Uterus (tissue), 4 donors: ENCODE measurements around the gene PCDHGA10. TPM values are rescaled to one million over a fixed set of nuclear protein-coding genes. Genes with fewer than 3 reads are reported as not detected.
A peak's percentile ranks its signal among the peaks of the same experiment; 100 is the strongest.
"Not testable (repeated sequence)": the region's sequence is repeated elsewhere in the genome, so short reads cannot be mapped to it uniquely, and the experiment has no call there.

Experiments used
- DNase-seq, 2 donors: peaks; one replicate each; pipeline ENCODE4 v3.0.0-alpha.2; 2019 to 2020
- H3K27ac ChIP-seq, 2 donors: fragments of 200-600 bp; sonication (generic); 1 replicate in 1 of 2; 2 replicates in 1 of 2; pipeline ENCODE4 v1.5.1; 2016 to 2018
- H3K27me3 ChIP-seq, 2 donors: fragments of 200-600 bp; sonication (generic); one replicate each; pipeline ENCODE4 v1.5.1; 2018 to 2019; ENCODE audit warnings: control low read depth in 1 of 2
- H3K36me3 ChIP-seq, 2 donors: fragments of 200-600 bp; sonication (generic); one replicate each; pipeline ENCODE4 v1.5.1; 2019; ENCODE audit warnings: control low read depth in 1 of 2
- H3K4me1 ChIP-seq, 2 donors: fragments of 200-600 bp; sonication (generic); one replicate each; pipeline ENCODE4 v1.5.1; 2018 to 2019; ENCODE audit warnings: control low read depth in 1 of 2
- H3K4me3 ChIP-seq, 2 donors: fragments of 200-600 bp; sonication (generic); 1 replicate in 1 of 2; 2 replicates in 1 of 2; pipeline ENCODE4 v1.5.1; 2018 to 2019; ENCODE audit warnings: mild to moderate bottlenecking in 1 of 2
- H3K9me3 ChIP-seq, 2 donors: fragments of 200-600 bp; sonication (generic); one replicate each; pipeline ENCODE4 v1.5.1; 2019; ENCODE audit warnings: control low read depth in 1 of 2
- POLR2A ChIP-seq, 2 donors: fragments of 450-650 bp; IDR thresholded peaks; one replicate each; pipeline ENCODE4 v1.6.1; 2016; ENCODE audit warnings: antibody characterized with exemption in 2 of 2, mild to moderate bottlenecking in 1 of 2, moderate library complexity in 1 of 2
- intact Hi-C: fragments of 100-400 bp; cut with DNase I; formaldehyde crosslinking; loops from one replicate; pipeline ENCODE4 v1.15.1; 2023; ENCODE audit warnings: low total_unique reads
- total RNA-seq, 4 donors: library from RNA; depleted of rRNA in 3 of 4; stranded (reverse); fragments of >200 nt in 3 of 4; gene quantifications; one replicate each; pipeline versions ENCODE4 v1.1.0 to v1.2.4, GENCODE V29; 2014 to 2023
- TF ChIP-seq, protein P1 (sequence below), 4 experiments: fragments of 200-600 bp in 2 of 4; fragments of 450-650 bp in 2 of 4; sonication (generic) in 2 of 4; IDR thresholded peaks; one replicate each; pipeline ENCODE4 v1.5.1; 2016 to 2019; ENCODE audit warnings: antibody characterized with exemption in 4 of 4, mild to moderate bottlenecking in 2 of 4, moderate library complexity in 1 of 4
- donor health status: DM: yes; HTN: yes; CAD: no.

The PCDHGA10 gene
- total RNA-seq, 4 donors from 2014 or later = 2.4 to 11.2 (median 6.6) TPM

DNA sequence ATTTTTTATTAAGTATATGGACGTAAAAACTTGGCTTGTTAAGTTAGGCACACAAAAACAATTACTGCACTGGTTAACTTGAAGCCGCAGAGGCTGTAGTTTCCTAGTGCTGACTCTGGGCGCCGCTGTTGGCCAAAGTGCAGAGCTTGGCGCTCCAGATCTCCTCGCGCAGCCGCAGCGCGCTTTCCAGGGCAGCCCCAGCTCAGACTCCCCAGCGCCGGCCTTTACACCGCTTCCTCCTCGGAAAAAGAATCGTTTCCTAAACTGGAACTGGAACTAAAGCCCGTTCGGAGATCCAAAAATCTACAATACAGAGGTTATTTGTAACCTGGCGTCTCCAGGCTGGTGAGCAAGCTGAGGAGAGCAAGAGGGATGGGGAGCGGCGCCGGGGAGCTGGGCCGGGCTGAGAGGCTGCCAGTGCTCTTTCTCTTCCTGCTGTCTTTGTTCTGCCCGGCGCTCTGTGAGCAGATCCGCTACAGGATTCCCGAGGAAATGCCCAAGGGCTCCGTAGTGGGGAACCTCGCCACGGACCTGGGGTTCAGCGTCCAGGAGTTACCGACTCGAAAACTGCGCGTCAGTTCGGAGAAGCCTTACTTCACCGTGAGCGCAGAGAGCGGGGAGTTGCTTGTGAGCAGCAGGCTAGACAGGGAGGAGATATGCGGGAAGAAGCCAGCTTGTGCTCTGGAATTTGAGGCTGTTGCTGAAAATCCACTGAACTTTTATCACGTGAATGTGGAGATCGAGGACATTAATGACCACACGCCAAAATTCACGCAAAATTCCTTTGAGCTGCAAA is 14.8 kb upstream of the PCDHGA10 start, which contains the start of gene PCDHGB5:
PCDHGB5 (plus strand) TSS at position 192 of the 796 bp plus-strand sequence; CDS start at position 373, 181 bp downstream.
- H3K27ac ChIP-seq, intact Hi-C loops, H3K27me3 ChIP-seq, DNase-seq, H3K36me3 ChIP-seq, H3K4me1 ChIP-seq: not testable (repeated sequence)
- TF ChIP-seq, protein P1, sequence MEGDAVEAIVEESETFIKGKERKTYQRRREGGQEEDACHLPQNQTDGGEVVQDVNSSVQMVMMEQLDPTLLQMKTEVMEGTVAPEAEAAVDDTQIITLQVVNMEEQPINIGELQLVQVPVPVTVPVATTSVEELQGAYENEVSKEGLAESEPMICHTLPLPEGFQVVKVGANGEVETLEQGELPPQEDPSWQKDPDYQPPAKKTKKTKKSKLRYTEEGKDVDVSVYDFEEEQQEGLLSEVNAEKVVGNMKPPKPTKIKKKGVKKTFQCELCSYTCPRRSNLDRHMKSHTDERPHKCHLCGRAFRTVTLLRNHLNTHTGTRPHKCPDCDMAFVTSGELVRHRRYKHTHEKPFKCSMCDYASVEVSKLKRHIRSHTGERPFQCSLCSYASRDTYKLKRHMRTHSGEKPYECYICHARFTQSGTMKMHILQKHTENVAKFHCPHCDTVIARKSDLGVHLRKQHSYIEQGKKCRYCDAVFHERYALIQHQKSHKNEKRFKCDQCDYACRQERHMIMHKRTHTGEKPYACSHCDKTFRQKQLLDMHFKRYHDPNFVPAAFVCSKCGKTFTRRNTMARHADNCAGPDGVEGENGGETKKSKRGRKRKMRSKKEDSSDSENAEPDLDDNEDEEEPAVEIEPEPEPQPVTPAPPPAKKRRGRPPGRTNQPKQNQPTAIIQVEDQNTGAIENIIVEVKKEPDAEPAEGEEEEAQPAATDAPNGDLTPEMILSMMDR (IDR thresholded peaks at IDR 0.05) = peak in 2 of 4 experiments; percentile 15 to 20
- Histone ChIP-seq H3K9me3 (peaks cover 0 to 84% of the 10 kb centered on the region in 2 donors), H3K4me3 (peak within 1 kb of the TSS in 1 of 2 donors; percentile 13)

- TF ChIP-seq, protein P1 (IDR thresholded peaks at IDR 0.05) = no peak
- TF ChIP-seq POLR2A (IDR thresholded peaks at IDR 0.05) = no peak
- no peak overlapping the region for H3K4me3 ChIP-seq
These were observed 14.2 kb upstream of the PCDHGA10 start for GRCh38 chr5:141398608-141399007.

GRCh38 chr5:141399555-141400258 is 13.1 kb upstream of the PCDHGA10 start:
- Histone ChIP-seq H3K27ac (no peak overlapping the region), H3K4me3 (no peak overlapping the region), H3K9me3 (peaks cover 0 to 88% of the 10 kb centered on the region in 2 donors), H3K36me3 (no peaks in the 10 kb centered on the region), H3K27me3 (no peaks in the 10 kb centered on the region), H3K4me1 (no peaks in the 10 kb centered on the region)
- intact Hi-C loops = no loop called here
- DNase-seq = no peak
- TF ChIP-seq, protein P1 (IDR thresholded peaks at IDR 0.05) = no peak
- TF ChIP-seq POLR2A (IDR thresholded peaks at IDR 0.05) = no peak

More at GRCh38 chr5:141398608-141399007, 14.2 kb upstream of the PCDHGA10 start:
- Histone ChIP-seq H3K27me3 (no peaks in the 10 kb centered on the region), H3K4me1 (no peaks in the 10 kb centered on the region), H3K27ac (no peak overlapping the region), H3K9me3 (peaks cover 0 to 84% of the 10 kb centered on the region in 2 donors), H3K36me3 (no peaks in the 10 kb centered on the region)
- intact Hi-C loops = no loop called here
- DNase-seq = no peak

DNA sequence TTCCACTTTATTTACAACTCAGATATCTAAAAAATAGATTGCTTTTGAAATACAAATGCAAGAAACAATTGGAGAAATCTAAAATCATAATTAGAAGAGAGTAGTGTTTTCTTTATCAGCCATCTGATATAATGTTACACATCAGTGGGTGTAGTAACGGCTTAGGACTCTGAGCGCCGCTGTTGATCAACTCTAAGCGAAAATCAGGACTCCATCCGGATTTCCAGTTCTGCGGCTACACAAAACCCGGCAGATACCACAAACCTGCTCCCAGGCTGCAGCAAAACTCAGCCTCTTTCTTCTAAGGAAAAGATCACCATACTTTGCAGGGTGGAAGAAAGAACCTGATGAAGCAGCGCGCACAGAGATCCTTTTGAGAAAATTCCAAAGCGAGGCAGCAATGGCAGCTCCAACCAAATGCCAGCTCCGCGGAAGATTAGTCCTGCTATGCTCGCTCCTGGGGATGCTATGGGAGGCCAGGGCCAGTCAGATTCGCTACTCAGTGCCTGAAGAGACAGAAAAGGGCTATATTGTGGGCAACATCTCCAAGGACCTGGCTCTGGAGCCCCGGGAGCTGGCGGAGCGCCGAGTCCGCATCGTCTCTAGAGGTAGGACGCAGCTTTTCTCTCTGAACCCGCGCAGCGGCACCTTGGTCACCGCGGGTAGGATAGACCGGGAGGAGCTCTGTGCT is 10.1 kb upstream of the PCDHGA10 start, which contains the start of gene PCDHGA9:
PCDHGA9 (plus strand) TSS at position 226 of the 691 bp plus-strand sequence; CDS start at position 401, 175 bp downstream.
- Histone ChIP-seq H3K4me1 (no peaks in the 10 kb centered on the region), H3K27ac (no peak within 1 kb of the TSS), H3K27me3 (no peaks in the 10 kb centered on the region), H3K9me3 (peaks cover 0 to 90% of the 10 kb centered on the region in 2 donors), H3K4me3 (peak within 1 kb of the TSS in 1 of 2 donors; percentile 16), H3K36me3 (no peaks in the 10 kb centered on the region)
- intact Hi-C loops = no loop called here
- no peak for DNase-seq
- TF ChIP-seq, protein P1 (IDR thresholded peaks at IDR 0.05) = peak in 2 of 4 experiments; percentile 16 to 36
- no peak for TF ChIP-seq POLR2A (IDR thresholded peaks at IDR 0.05)
